AG04450 (cell line): ENCODE results near the gene SPATC1L. TPM values are rescaled to one million over a fixed set of nuclear protein-coding genes. Genes with fewer than 3 reads are reported as not detected.

Source experiments
- CTCF ChIA-PET: fragments of 300-600, 350-600 bp; formaldehyde crosslinking; extraction: SDS; loops from one replicate; lab custom pipeline; 2022; ENCODE audit warnings: antibody characterized with exemption, inconsistent platforms; lab: Charles Lee
- POLR2A ChIA-PET: fragments of 350-600 bp; formaldehyde crosslinking; extraction: SDS; loops from one replicate; lab custom pipeline; 2021; ENCODE audit warnings: antibody characterized with exemption, inconsistent platforms; lab: Yijun Ruan, JAX
- DNase-seq: peaks from one replicate; pipeline ENCODE4 v3.0.0-alpha.2; 2011; ENCODE audit warnings: low read depth, low spot score
- H3K27ac ChIP-seq: one replicate; pipeline ENCODE4 v1.5.1; 2012; ENCODE audit warnings: low read depth, low read length, control low read depth
- H3K27me3 ChIP-seq: one replicate; pipeline ENCODE4 v1.6.0; 2012; ENCODE audit warnings: low read length; ENCODE audit not compliant: control insufficient read depth, insufficient read depth
- H3K4me3 ChIP-seq: 2 replicates; pipeline ENCODE4 v1.5.1; 2011; ENCODE audit warnings: mild to moderate bottlenecking, low read depth, low read length, control low read depth
- H3K9me3 ChIP-seq: 2 replicates; pipeline ENCODE4 v1.5.1; 2012; ENCODE audit warnings: low read length; ENCODE audit not compliant: control insufficient read depth, insufficient read depth
- CTCF ChIP-seq: IDR thresholded peaks from 2 replicates; pipeline ENCODE4 v1.5.1; 2011; ENCODE audit warnings: low read depth, low read length, control low read depth, inconsistent platforms
- polyA plus RNA-seq: library from polyadenylated mRNA; depleted of rRNA; stranded (reverse); fragments of >200 nt; gene quantifications from 2 replicates; pipeline ENCODE4 v1.2.3, GENCODE V29; 2011

Gene SPATC1L
- polyA plus RNA-seq, 1 experiment: 1.6 TPM

- CTCF ChIA-PET: interaction anchor here (0.7 to 1.3 kb wide), 3 partner anchors 21 to 152 kb away, joined by 3 to 5 read pairs (median 3); no protein-coding TSS in a partner anchor
Measured at GRCh38 chr21:46122237-46122671, 62.0 kb downstream of the SPATC1L start.

GRCh38 chr21:46121286-46122221, 62.7 kb downstream of the SPATC1L start:
- peak overlapping the region; percentile 52 for H3K27ac ChIP-seq
- CTCF ChIA-PET: interaction anchor here (0.7 to 1.3 kb wide), 4 partner anchors 22 to 151 kb away, joined by 3 to 5 read pairs (median 4); no protein-coding TSS in a partner anchor
- peaks cover 13% of the 10 kb centered on the region; the same call in 1 of the 2 replicates for H3K9me3 ChIP-seq
- DNase-seq: no peak
- no peak for TF ChIP-seq CTCF
- POLR2A ChIA-PET: interaction anchor here (0.8 to 1.3 kb wide), 2 partner anchors 8 to 140 kb away, joined by 3 to 4 read pairs; partner anchors contain the start of gene COL6A1
- no peak overlapping the region for H3K4me3 ChIP-seq
- no peaks in the 10 kb centered on the region for H3K27me3 ChIP-seq

More at GRCh38 chr21:46122237-46122671, 62.0 kb downstream of the SPATC1L start:
- DNase-seq: no peak
- peaks cover 16% of the 10 kb centered on the region; the same call in 1 of the 2 replicates for H3K9me3 ChIP-seq
- peak overlapping the region; percentile 39 for H3K27ac ChIP-seq
- no peaks in the 10 kb centered on the region for H3K27me3 ChIP-seq
- H3K4me3 ChIP-seq: no peak overlapping the region
- TF ChIP-seq CTCF: no peak
- POLR2A ChIA-PET: interaction anchor here (1.3 kb wide), 1 partner anchor 141 kb away, joined by 4 read pairs; the partner anchor contains the start of gene COL6A1

- no peak for DNase-seq
- H3K27ac ChIP-seq: peak overlapping the region; percentile 52
- TF ChIP-seq CTCF: no peak
- POLR2A ChIA-PET: interaction anchor here (0.8 to 1.3 kb wide), 2 partner anchors 9 to 139 kb away, joined by 3 to 4 read pairs; partner anchors contain the start of gene COL6A1
- H3K4me3 ChIP-seq: no peak overlapping the region
- no peaks in the 10 kb centered on the region for H3K27me3 ChIP-seq
- CTCF ChIA-PET: interaction anchor here (0.6 to 1.3 kb wide), 2 partner anchors 18 to 33 kb away, joined by 3 to 4 read pairs; no protein-coding TSS in a partner anchor
- H3K9me3 ChIP-seq: peaks cover 6% of the 10 kb centered on the region; the same call in 1 of the 2 replicates
Measured at GRCh38 chr21:46120301-46121285, 63.7 kb downstream of the SPATC1L start.

GRCh38 chr21:46119637-46120271, 64.5 kb downstream of the SPATC1L start:
- peak overlapping the region; percentile 47 for H3K27ac ChIP-seq
- CTCF ChIA-PET: interaction anchor here (0.6 kb wide), 1 partner anchor 19 kb away, joined by 3 read pairs; no protein-coding TSS in a partner anchor
- no peak for TF ChIP-seq CTCF
- no peaks in the 10 kb centered on the region for H3K27me3 ChIP-seq
- no peak overlapping the region for H3K4me3 ChIP-seq
- H3K9me3 ChIP-seq: peaks cover 6% of the 10 kb centered on the region
- DNase-seq: no peak
- POLR2A ChIA-PET: no interaction called here
